DMS 273 treated with DMSO at 0.1 percent for 48 hours (cell line): ENCODE results near the gene AHR.

Experiments
- DNase-seq: peaks from one replicate; lab custom pipeline; 2025; lab: John Stamatoyannopoulos, UW

AHR gene

GRCh38 chr7:17304926-17305325 lies 6.5 kb downstream of the AHR start:
- DNase-seq, result no peak

GRCh38 chr7:17305387-17306171 lies 7.1 kb downstream of the AHR start:
- no peak for DNase-seq

- no peak for DNase-seq
These were observed 8.5 kb downstream of the AHR start for GRCh38 chr7:17307000-17307399.

GRCh38 chr7:17307558-17307957 lies 9.1 kb downstream of the AHR start:
- no peak for DNase-seq

- DNase-seq, result no peak
These were observed 9.7 kb downstream of the AHR start for GRCh38 chr7:17307969-17308648.

- no peak for DNase-seq
These were observed 12.7 kb downstream of the AHR start for GRCh38 chr7:17311194-17311593.

- DNase-seq, result no peak
These were observed 13.5 kb downstream of the AHR start for GRCh38 chr7:17311952-17312351.

- no peak for DNase-seq
These were observed 14.2 kb downstream of the AHR start for GRCh38 chr7:17312641-17313040.

- DNase-seq, result no peak
These were observed 14.7 kb downstream of the AHR start for GRCh38 chr7:17313194-17313593.

- no peak for DNase-seq
These were observed 17.5 kb downstream of the AHR start for GRCh38 chr7:17315974-17316373.

- no peak for DNase-seq
These were observed 19.7 kb downstream of the AHR start for GRCh38 chr7:17318146-17318545.

GRCh38 chr7:17319164-17320101 lies 21.0 kb downstream of the AHR start:
- DNase-seq, result no peak

- DNase-seq, result no peak
These were observed 21.6 kb downstream of the AHR start for GRCh38 chr7:17320102-17320497.

- DNase-seq, result no peak
These were observed 22.2 kb downstream of the AHR start for GRCh38 chr7:17320657-17321056.

- DNase-seq, result no peak
These were observed 26.9 kb downstream of the AHR start for GRCh38 chr7:17325364-17325763.

GRCh38 chr7:17326378-17326777 lies 27.9 kb downstream of the AHR start:
- no peak for DNase-seq

- no peak for DNase-seq
These were observed 30.2 kb downstream of the AHR start for GRCh38 chr7:17328641-17329040.

GRCh38 chr7:17329440-17329839 lies 31.0 kb downstream of the AHR start:
- no peak for DNase-seq

GRCh38 chr7:17331891-17332501 lies 33.5 kb downstream of the AHR start:
- no peak for DNase-seq

- no peak for DNase-seq
These were observed 34.8 kb downstream of the AHR start for GRCh38 chr7:17333221-17333620.

GRCh38 chr7:17336168-17336567 lies 37.7 kb downstream of the AHR start:
- DNase-seq, result no peak

GRCh38 chr7:17339139-17339538 lies 40.7 kb downstream of the AHR start:
- DNase-seq, result no peak
